SU-DHL-6 (cell line): ENCODE measurements around the gene GSTM5.

ENCODE experiments used
- H2AFZ ChIP-seq: fragments of 200-600 bp; sonication (generic); 2 replicates; pipeline ENCODE4 v1.6.1; 2014; ENCODE audit warnings: low read depth, mild to moderate bottlenecking, moderate library complexity, mixed read lengths, antibody characterized with exemption, low read length; ENCODE audit not compliant: severe bottlenecking
- H3F3A ChIP-seq: fragments of 200-600 bp; shearing (Covaris generic); 2 replicates; pipeline ENCODE4 v1.6.0; 2016; ENCODE audit warnings: antibody characterized with exemption, mild to moderate bottlenecking; ENCODE audit not compliant: insufficient read depth
- H3K27ac ChIP-seq: fragments of 200-600 bp; sonication (generic); 2 replicates; pipeline ENCODE4 v1.5.1; 2016; ENCODE audit warnings: low read depth, mild to moderate bottlenecking, low read length, moderate library complexity, mixed read lengths
- H3K27me3 ChIP-seq: fragments of 200-600 bp; sonication (generic), shearing (Covaris generic); 2 replicates; pipeline ENCODE4 v1.6.0; 2014; ENCODE audit warnings: mild to moderate bottlenecking, low read length
- H3K36me3 ChIP-seq: fragments of 200-600 bp; sonication (generic); 2 replicates; pipeline ENCODE4 v1.6.1; 2014; ENCODE audit warnings: mild to moderate bottlenecking, low read length, mixed read lengths
- H3K4me2 ChIP-seq: fragments of 300-600, 200-600 bp; shearing (Covaris generic), sonication (generic); 2 replicates; pipeline ENCODE4 v1.6.0; 2014; ENCODE audit warnings: low read length, low read depth, mild to moderate bottlenecking; ENCODE audit not compliant: poor library complexity, severe bottlenecking
- H3K4me3 ChIP-seq: fragments of 200-600 bp; sonication (generic); 2 replicates; pipeline ENCODE4 v1.5.1; 2014; ENCODE audit warnings: antibody characterized with exemption, low read length, mild to moderate bottlenecking, mixed read lengths; ENCODE audit not compliant: insufficient read depth, poor library complexity, severe bottlenecking
- H3K79me2 ChIP-seq: fragments of 200-600 bp; sonication (generic); 2 replicates; pipeline ENCODE4 v1.6.1; 2014; ENCODE audit warnings: mild to moderate bottlenecking, low read length, moderate library complexity; ENCODE audit not compliant: insufficient read depth
- H3K9ac ChIP-seq: fragments of 200-600 bp; sonication (generic); 2 replicates; pipeline ENCODE4 v1.7.0; 2014; ENCODE audit warnings: mild to moderate bottlenecking, low read length
- H3K9me2 ChIP-seq: fragments of 200-600 bp; sonication (generic); replicated peaks from 2 replicates; pipeline ENCODE4 v1.6.1; 2014; ENCODE audit warnings: low read length; ENCODE audit not compliant: insufficient read depth
- H3K9me3 ChIP-seq: fragments of 200-600 bp; sonication (generic); 2 replicates; pipeline ENCODE4 v1.6.1; 2014; ENCODE audit warnings: low read length, mixed read lengths; ENCODE audit not compliant: insufficient read depth
- H4K20me1 ChIP-seq: fragments of 200-600 bp; sonication (generic); 2 replicates; pipeline ENCODE4 v1.6.1; 2014; ENCODE audit warnings: low read depth, mild to moderate bottlenecking, antibody characterized with exemption, low read length, moderate library complexity, mixed read lengths
- CTCF ChIP-seq: fragments of 200-600 bp; sonication (generic); IDR thresholded peaks from one replicate; pipeline ENCODE4 v1.5.1; 2017; ENCODE audit warnings: antibody characterized with exemption, mild to moderate bottlenecking, low read length, moderate library complexity; ENCODE audit not compliant: insufficient read depth, poor library complexity, severe bottlenecking
- EZH2phosphoT487 ChIP-seq: fragments of 200-600 bp; sonication (generic), shearing (Covaris generic); conservative IDR thresholded peaks from 2 replicates; pipeline ENCODE4 v1.6.1; 2018; ENCODE audit warnings: mild to moderate bottlenecking, antibody characterized with exemption, low read length, moderate library complexity, mixed read lengths

Gene GSTM5

GRCh38 chr1:109757936-109758786 is 46.1 kb downstream of the GSTM5 start:
- H3K27me3 ChIP-seq = no peaks in the 10 kb centered on the region
- no peaks in the 10 kb centered on the region for H3K9me2 ChIP-seq
- no peaks in the 10 kb centered on the region for H4K20me1 ChIP-seq
- H3K4me2 ChIP-seq = no peak overlapping the region
- H3K9ac ChIP-seq = no peak overlapping the region
- TF ChIP-seq CTCF (no peak), EZH2phosphoT487 (no peak)
- no peaks in the 10 kb centered on the region for H3F3A ChIP-seq
- no peak overlapping the region for H2AFZ ChIP-seq
- no peak overlapping the region for H3K27ac ChIP-seq
- H3K9me3 ChIP-seq = no peaks in the 10 kb centered on the region
- H3K4me3 ChIP-seq = no peak overlapping the region
- no peaks in the 10 kb centered on the region for H3K36me3 ChIP-seq
- no peaks in the 10 kb centered on the region for H3K79me2 ChIP-seq

- Histone ChIP-seq H3K27me3 (no peaks in the 10 kb centered on the region), H3K9me2 (no peaks in the 10 kb centered on the region), H3K4me3 (no peak overlapping the region), H3K4me2 (no peak overlapping the region), H3F3A (no peaks in the 10 kb centered on the region), H2AFZ (no peak overlapping the region), H4K20me1 (no peaks in the 10 kb centered on the region), H3K9ac (no peak overlapping the region), H3K9me3 (no peaks in the 10 kb centered on the region), H3K79me2 (no peaks in the 10 kb centered on the region), H3K36me3 (no peaks in the 10 kb centered on the region), H3K27ac (no peak overlapping the region)
- no peak for TF ChIP-seq CTCF
- TF ChIP-seq EZH2phosphoT487 = no peak
These were observed 47.7 kb downstream of the GSTM5 start for GRCh38 chr1:109759513-109760334.

- Histone ChIP-seq H3F3A (no peaks in the 10 kb centered on the region), H3K9me3 (no peaks in the 10 kb centered on the region), H3K27me3 (no peaks in the 10 kb centered on the region), H4K20me1 (no peaks in the 10 kb centered on the region), H3K27ac (no peak overlapping the region), H3K9me2 (no peaks in the 10 kb centered on the region), H3K9ac (no peak overlapping the region), H2AFZ (no peak overlapping the region), H3K4me3 (no peak overlapping the region), H3K4me2 (no peak overlapping the region), H3K36me3 (no peaks in the 10 kb centered on the region), H3K79me2 (no peaks in the 10 kb centered on the region)
- TF ChIP-seq CTCF (no peak), EZH2phosphoT487 (no peak)
These were observed 48.7 kb downstream of the GSTM5 start for GRCh38 chr1:109760581-109761226.
